Femur (tissue), 1 donor: ENCODE results near the gene PTP4A1.

Source experiments
- DNase-seq: peaks from one replicate; pipeline ENCODE4 v3.0.0-alpha.2; 2017

PTP4A1 gene

DNA sequence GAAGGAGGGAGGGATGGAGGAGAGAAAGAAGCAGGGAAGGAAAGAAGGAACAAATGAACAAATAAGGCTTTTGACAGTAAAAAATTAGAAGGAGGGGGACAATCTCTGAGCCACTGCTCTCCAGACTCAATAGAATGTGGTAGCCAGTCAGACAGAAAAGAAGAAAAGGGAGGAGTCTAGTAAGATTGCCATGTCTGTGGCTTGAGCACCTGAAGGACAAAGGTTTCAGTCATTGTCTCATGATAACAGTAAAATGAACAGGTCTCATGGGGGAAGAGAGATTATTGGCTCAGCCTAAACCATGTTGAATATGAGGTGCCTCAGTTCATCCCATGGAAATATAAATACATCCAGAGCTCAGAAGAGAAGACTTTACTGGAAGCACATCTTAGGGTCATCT, 14.0 kb upstream of the PTP4A1 start:
- DNase-seq, result no peak

DNA sequence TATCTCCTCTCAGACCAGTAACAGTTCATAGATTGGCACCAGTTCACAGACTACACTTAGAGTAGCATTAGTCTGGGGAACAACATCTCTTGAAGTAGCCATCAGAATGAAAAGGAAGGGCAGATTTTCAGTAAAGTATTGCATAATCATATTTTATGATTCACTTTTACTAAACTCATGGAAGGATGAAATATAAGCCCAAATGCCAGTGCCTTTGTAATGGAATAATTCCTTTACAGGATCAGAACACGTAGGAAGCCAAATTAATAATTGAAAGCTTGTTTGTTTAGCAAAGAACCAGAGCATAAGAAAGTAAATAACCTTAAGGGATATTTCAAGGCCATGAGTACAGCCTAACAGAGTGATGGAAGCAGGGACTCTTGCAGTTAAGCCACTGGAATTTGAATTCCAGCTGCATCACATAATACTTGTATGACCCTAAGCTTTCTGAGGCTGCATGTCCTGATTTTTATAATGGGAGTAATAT, 11.4 kb upstream of the PTP4A1 start:
- DNase-seq, result no peak

DNA sequence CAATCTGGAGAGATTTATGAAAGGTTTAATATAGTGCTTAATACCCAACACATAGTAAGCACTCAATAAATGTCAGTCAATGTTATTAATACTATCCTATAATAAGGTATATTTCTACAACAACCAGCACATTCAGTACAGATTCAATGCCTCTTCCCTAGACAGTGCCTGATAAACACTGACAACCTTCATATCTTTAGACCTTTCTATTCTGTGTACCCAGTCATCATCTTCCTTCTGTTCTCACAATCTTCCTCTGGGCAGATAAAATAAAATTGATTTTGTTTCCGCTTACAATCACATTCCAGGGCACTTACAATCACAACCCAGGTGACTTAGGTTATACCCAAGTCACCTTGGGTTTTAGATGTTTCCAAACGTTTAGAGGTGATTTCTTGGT, 11.0 kb upstream of the PTP4A1 start:
- no peak for DNase-seq

DNA sequence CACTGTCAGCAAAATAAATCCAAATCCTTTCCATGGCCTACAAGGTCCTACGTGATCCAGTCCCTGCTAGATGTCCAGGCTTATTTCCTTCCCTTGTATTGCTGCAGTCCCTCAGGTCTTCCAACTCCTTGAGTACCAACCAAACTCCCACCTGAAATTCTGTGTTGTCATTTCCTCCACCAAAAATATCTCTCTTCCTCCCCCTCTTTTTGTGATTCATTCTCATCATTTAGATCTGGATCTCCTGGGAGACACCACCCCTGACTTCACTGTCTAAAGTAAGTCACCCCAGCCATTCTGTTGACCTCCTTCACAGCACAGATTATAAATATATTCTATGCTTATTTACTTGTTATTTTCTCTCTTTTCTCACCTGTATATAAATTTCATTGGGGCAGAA, 9.0 kb upstream of the PTP4A1 start:
- DNase-seq, result no peak

DNA sequence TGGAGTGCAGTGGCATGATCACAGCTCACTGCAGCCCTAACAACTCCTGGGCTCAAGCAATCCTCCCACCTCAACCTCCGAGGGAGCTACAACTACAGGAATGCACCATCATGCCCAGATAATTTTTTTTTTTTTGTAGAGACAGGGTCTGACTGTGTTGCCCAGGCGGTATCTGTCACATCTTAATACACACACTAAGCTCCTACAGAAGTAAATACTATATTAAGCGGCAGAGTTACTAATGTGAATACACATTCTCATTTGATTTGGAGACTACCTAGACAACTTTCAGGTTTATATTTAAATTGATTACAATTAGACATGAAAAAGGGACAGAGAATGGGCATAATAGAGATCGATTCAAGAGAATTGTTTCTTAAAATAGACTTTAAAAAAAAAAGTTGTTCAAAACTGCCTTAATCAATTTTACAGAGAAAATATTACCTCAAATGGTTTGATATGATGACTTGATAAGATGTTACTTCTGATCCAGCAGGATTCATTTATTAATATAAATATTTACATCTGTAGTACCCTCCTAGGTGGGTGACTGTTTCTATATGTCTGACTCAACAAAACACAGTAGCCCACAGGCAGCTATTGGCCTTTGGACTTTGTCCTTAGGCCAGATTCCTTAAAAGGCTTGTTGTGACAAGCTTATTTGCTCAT, 7.1 kb upstream of the PTP4A1 start:
- no peak for DNase-seq

DNA sequence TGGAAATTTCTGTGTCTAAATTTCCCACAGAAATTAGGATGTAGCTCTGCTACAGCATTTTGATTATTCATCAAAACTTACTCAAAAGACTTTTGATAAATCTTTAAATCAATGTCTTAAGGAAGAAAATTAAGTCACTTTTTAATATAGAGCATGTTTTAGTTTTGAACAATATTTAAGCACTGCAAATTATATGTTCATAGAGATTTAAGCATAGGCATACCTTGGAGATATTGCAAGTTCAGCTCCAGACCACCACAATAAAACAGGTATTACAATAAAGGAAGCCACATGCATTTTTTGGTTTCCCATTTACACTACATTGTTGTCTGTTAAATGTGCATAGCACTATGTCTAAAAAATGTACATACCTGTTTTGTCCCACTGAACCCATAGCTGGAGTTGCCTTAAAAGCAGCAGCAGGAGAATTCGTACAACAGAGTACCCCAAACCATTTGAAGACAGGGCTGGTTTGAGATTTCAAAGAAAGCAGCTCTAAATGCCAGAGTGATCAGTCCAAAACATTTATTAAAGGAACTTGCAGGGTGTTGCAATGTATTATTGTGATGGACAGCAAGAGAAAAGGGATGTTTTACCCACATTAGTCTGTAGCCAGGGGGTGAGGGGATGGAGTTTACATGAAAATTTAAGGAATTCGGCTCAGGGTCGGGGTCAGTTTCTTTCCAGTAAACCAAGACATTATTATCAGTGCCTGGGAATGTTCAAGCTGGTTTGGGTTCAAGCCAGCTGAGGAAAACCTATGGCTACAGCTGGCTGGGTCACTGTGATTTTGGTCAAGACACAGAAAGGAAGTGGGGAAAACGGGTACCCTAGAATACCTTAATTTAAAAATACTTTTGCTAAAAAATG, 6.3 kb upstream of the PTP4A1 start:
- no peak for DNase-seq

DNA sequence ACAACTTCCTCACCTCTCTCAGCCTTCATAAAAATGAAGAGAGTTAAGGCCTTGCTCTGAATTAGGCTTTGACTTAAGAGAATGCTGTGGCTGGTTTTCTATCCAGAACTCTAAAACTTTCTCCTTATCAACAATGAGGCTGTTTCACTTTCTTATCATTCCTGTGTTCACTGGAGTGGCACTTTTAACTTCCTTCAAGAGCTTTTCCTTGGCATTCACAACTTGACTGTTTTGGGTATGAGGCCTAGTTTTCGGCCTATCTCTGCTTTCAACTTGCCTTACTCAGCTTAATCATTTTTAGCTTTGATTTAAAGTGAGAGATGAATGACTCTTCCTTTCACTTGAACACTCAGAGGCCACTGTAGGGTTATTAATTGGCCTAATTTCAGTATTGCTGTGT, 4.3 kb upstream of the PTP4A1 start:
- DNase-seq, result no peak

DNA sequence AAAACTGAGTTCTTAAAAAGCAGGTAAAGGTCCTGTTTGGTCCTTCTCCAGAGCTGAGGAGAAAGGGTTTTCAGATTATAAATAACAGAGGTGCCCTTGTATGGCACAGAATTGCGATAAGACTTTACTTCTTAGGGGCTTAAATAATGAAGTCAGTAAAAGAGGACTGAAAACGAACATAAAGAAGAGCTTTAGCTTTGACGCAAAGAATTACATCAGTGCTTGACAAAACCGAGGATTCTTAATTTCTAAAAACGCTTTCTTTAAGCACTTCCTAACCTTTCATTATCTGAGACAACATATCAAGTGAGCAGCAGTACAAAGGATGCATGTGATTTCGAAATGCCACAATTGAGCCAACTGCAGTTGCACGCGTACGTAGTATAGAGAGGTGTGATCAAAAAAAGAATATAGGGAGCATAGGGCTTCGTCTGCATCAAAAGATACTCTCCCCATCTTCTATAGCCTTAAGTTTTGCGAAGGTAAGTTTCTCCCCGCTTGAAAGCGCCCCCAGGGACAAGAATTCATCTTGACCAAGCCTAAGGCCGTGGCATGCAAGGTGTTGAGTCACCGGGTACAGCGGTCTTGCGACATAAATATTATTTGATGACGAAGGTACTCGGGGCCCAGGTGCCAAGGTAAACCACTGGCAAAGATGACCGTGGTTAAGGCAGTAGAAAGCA, 778 bp upstream of the PTP4A1 start:
- DNase-seq, result no peak

DNA sequence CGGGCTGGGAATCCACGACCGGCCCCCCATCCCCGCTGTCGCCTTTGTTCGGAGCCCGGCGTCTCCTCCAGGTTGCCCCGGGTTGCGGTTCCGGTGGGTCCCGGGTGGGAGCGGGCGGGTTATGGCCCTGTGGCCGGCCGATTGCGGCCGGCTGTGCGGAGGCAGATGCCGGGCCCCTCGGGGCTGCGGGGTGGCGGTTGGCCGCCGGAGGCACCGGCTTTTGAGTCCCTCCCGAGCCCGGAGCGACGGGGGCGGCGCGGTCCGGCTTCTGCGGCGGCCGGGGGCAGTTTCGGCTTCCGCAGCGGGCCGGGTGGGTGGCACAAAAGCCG, 431 bp downstream of the PTP4A1 start:
- no peak for DNase-seq

DNA sequence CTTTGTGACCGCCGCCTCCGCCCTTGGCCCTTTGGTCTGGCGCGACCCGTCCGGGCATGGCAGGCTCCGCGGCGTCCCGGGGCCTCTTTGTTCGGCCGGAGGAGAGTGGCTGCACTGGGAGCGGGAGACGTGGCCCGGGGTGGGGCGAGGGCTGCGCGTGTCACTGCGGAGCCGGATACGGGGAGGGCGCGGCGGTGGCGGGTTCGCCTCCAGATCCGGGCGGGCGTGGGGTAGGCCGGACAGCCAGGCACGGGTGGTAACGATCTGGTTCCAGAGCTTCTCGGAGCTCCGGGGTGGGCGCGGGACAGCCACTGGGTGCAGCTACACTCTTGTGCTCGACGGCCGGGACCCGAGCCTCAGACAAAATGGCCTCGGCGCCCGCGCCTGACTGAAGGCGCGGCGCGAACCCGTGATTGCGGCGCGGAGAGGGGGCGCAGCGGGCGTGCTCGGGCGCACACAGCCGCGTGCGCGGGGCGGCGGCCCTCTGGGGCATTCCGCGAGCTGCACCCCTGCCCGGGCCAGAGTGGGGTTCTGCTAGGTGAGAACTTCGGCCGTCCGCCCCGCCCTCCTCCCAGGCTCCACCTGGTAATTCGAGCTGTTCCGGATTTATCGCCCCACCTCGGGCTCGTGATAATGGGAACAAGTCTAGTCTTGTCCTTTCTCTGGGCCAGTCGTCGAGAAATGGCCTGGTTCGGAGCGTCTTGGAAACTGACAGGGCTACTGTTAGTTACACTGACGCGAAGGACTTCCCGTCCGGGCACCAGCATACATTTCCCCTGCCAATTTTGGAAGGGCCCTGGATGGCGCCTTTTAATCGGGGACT, 1.0 kb downstream of the PTP4A1 start:
- DNase-seq, result peak; percentile 83

DNA sequence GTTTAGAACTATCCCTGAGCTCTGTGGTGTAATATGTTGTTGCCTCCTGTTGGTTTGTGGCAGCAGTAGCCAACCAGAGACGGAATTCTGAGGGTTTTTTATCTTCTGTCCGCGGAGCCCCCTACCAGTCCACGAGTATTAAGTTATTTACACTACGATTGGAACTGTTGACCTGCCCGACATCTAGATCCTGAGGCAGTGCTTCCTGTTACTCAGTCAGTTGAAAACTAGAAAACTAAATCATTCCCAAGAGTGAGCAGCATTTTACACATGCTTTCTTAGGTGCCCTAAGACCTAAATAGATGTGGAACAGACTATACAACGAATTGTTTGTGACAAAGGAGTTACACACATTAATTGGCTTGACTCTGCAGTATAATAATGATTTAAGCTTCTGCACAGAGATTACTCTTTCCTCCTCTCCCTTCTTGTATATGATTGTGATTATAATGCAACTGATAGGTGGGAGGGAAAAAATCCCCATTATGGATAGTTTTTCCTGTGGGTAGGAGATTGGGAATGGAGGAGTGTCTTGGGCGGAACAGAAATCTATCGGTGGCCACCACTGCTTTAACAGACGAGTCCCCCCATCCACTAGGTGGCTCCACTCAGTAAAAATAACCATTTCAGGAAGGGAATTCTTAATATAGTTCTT, 1.7 kb downstream of the PTP4A1 start:
- DNase-seq, result no peak

DNA sequence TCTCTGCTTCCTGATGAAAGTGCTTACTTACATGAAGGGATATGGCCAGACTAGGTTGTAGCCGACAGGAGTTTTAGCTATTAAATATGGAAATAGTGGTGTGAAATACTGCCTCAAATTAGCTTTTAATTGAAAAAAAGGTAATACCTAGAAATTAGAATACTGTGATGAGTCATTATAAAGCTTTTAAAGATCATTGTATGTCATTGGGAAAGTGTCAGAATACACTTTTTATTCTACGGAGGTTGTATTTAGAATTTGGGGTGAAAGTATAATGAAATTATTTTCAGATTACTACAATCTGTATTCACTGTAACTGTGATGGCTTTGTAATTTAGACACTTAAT, 2.2 kb downstream of the PTP4A1 start:
- no peak for DNase-seq

DNA sequence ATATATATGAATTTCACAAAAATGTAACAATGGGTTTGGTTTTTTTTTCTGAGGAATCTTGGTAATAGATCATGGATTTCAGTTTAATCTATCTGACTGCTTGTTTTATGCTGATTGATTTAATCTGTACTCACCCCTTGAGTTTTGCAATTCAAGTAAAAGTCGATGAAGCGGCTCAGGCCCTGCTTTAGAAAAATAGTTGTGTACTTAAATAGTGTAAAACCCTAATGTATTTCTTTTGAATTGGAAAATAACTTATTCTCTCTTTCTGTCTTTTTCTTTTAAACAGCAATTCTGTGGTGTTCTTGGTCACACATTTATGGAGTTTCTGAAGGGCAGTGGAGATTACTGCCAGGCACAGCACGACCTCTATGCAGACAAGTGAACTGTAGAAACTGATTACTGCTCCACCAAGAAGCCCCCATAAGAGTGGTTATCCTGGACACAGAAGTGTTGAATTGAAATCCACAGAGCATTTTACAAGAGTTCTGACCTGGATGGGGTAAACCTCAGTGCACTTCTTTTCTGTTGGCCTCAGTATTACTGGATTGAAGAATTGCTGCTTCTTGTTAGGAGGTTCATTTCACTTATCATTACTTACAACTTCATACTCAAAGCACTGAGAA, 4.0 kb downstream of the PTP4A1 start:
- no peak for DNase-seq

DNA sequence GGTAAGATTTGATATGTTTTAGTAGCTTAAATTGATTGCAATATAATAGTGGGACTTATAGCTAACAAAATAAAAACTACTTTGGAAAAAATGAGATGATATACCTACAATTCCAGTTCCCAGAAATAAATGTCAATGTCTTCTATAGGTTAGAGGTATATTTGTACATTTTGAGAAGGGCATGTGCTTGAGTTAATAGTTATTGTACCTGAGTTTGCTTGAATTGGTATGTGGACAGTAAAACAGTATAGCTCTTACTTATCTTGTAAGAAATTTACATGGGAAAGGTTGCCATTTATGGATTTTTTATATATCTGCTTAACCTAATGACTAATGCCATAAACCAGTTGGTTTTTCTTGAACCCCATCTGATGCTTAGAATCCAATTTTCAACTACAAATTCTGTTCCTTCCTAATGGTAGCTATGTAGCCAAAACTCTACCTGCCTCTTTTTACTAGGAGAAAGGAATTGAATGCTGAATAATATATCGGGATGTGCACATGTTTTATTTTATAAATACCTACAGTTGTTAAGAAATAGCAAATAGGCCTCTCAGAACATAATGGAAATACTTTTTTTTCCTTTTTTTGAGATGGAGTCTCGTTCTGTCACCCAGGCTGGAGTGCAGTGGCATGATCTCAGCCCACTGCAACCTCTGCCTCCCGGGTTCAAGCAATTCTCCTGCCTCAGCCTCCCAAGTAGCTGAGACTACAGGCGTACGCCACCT, 4.9 kb downstream of the PTP4A1 start:
- no peak for DNase-seq

DNA sequence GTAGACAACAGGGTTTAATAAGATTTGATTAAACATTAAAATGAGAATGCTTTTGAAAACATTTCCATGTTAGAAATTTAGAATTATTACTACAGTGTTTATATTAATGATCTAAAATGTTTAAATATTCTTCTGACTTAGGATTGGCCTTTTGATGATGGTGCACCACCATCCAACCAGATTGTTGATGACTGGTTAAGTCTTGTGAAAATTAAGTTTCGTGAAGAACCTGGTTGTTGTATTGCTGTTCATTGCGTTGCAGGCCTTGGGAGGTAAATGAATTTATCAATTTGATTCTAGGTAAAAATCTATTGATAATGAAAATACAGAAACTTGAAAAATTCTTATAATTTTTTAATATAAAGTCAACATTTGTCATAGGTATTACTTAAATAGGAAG, 6.5 kb downstream of the PTP4A1 start:
- DNase-seq, result no peak

DNA sequence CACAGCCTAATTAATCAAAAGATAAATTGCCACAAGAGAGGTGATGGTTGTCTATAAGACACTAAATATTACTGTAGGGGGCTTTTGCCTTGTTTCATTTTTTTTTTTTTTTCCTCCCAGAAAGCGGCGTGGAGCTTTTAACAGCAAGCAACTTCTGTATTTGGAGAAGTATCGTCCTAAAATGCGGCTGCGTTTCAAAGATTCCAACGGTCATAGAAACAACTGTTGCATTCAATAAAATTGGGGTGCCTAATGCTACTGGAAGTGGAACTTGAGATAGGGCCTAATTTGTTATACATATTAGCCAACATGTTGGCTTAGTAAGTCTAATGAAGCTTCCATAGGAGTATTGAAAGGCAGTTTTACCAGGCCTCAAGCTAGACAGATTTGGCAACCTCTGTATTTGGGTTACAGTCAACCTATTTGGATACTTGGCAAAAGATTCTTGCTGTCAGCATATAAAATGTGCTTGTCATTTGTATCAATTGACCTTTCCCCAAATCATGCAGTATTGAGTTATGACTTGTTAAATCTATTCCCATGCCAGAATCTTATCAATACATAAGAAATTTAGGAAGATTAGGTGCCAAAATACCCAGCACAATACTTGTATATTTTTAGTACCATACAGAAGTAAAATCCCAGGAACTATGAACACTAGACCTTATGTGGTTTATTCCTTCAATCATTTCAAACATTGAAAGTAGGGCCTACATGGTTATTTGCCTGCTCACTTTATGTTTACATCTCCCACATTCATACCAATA, 7.8 kb downstream of the PTP4A1 start:
- DNase-seq, result no peak

DNA sequence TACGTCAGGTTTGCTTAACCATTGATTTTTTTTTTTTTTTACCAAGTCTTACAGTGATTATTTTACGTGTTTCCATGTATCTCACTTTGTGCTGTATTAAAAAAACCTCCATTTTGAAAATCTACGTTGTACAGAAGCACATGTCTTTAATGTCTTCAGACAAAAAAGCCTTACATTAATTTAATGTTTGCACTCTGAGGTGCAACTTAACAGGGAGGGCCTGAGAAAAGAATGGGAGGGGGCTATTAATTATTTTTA, 8.4 kb downstream of the PTP4A1 start:
- no peak for DNase-seq

DNA sequence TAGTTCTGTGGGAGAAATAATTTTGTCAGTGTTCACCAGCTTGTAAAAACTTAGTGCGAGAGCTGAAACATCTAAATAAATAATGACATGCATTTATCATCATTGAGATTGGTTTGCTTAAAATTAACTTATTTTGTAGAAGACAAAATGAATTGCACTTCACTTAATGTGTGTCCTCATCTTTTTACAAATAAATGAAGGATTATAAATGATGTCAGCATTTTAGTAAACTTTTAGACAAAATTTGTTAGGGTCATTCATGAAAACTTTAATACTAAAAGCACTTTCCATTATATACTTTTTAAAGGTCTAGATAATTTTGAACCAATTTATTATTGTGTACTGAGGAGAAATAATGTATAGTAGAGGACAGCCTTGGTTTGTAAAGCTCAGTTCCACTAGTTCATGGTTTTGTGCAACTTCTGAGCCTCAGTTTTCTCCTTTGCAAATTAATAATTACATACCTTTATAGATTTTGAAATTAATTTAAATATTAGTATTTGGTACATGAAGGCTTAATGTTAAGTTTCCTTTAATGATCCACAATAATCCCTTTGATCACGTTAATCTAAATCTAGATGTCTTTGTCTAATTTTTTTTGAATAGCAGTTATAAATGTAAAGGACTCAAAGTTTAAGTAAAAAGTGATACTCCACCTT, 9.2 kb downstream of the PTP4A1 start:
- no peak for DNase-seq

DNA sequence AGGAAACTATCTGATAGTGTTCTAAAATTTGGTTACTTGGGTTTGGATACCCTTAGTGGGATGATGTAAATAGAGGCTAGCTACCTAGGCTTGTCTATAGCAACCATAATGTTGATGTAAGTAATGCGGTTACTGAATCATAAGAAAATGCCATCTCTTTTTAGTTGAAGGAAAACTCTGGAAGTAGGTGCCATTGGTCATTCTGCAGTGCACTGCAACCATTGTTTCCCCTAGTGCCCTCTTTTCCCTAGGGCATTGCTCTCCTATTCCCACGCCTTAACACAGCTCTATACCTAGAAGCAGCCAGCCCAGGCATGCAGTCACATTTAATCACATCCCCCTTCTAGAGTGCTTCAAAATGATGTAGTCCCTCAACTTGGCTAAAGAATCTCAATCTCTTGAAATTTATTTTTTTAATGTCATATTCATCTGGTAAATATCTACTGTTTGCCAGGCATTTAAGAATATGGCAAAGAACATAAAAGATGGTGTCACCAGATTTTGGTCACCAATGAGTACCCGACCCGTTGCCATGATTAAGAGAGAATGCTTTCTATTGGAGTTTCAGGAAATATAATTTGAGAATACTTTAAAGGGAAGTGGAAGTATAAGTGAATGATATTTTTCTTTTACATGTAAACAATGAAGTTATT, 10.4 kb downstream of the PTP4A1 start:
- no peak for DNase-seq

DNA sequence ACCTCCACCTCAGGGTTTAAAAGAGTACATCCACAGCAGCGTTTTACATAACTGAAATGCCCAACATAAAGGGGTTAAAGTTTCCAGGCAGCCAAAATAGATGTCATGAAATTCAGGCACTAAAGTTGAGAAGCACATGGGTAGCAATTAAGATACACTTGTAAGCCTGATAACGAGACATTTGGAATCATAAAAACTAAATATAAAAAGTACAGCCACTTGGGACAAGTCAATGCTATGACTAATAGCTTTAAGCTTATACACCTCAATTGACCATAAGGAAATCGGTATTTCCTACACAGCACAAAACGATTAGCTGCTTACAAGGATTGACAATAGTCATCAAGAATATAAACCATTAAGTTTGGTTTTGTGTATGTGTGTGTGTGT, 11.8 kb downstream of the PTP4A1 start:
- DNase-seq, result no peak
